ENCODE data around the gene CXCL6.

The CXCL6 gene

GRCh38 chr4:73855406-73855805, 18.9 kb downstream of the CXCL6 start:
- no peaks in the 10 kb centered on the region for H3K9me2 ChIP-seq (replicated peaks; ENCODE audit: low read depth, low read length)
- H3K36me3 ChIP-seq (ENCODE audit: insufficient read depth, low read length), result no peaks in the 10 kb centered on the region
- no peaks in the 10 kb centered on the region for H3K79me2 ChIP-seq (ENCODE audit: insufficient read depth, low read length)
- H3K9me3 ChIP-seq (ENCODE audit: insufficient read depth, low read depth, low read length), result no peaks in the 10 kb centered on the region
- H4K20me1 ChIP-seq (ENCODE audit: insufficient read depth, low read length, poor library complexity, severe bottlenecking), result no peaks in the 10 kb centered on the region
- H3K9ac ChIP-seq (ENCODE audit: low read depth, low read length, poor library complexity, severe bottlenecking), result no peak overlapping the region
- no peak for TF ChIP-seq EZH2phosphoT487 (IDR thresholded peaks at IDR 0.05; ENCODE audit: borderline replicate concordance)
- no peak for TF ChIP-seq CTCF (conservative IDR thresholded peaks at IDR 0.05; ENCODE audit: low read length)
- H3F3A ChIP-seq (ENCODE audit: low read depth), result no peaks in the 10 kb centered on the region
- H2AFZ ChIP-seq (ENCODE audit: low read length), result no peak overlapping the region
- H3K27me3 ChIP-seq (ENCODE audit: insufficient read depth, low read length, poor library complexity, severe bottlenecking), result no peaks in the 10 kb centered on the region
- H3K4me2 ChIP-seq (ENCODE audit: low read depth, low read length, poor library complexity, severe bottlenecking), result no peak overlapping the region
- no peak overlapping the region for H3K4me3 ChIP-seq (ENCODE audit: low read length, poor library complexity, severe bottlenecking)
- H3K4me1 ChIP-seq (ENCODE audit: insufficient read depth, low read length, poor library complexity, severe bottlenecking), result peaks cover 11% of the 10 kb centered on the region

GRCh38 chr4:73856518-73856917, 20.0 kb downstream of the CXCL6 start:
- no peaks in the 10 kb centered on the region for H3K36me3 ChIP-seq (ENCODE audit: insufficient read depth, low read length)
- H3K27me3 ChIP-seq (ENCODE audit: insufficient read depth, low read length, poor library complexity, severe bottlenecking), result no peaks in the 10 kb centered on the region
- H3K9me2 ChIP-seq (replicated peaks; ENCODE audit: low read depth, low read length), result no peaks in the 10 kb centered on the region
- TF ChIP-seq EZH2phosphoT487 (IDR thresholded peaks at IDR 0.05; ENCODE audit: borderline replicate concordance) (no peak), CTCF (conservative IDR thresholded peaks at IDR 0.05; ENCODE audit: low read length) (no peak)
- H2AFZ ChIP-seq (ENCODE audit: low read length), result no peak overlapping the region
- H3K9me3 ChIP-seq (ENCODE audit: insufficient read depth, low read depth, low read length), result no peaks in the 10 kb centered on the region
- no peaks in the 10 kb centered on the region for H3F3A ChIP-seq (ENCODE audit: low read depth)
- no peaks in the 10 kb centered on the region for H4K20me1 ChIP-seq (ENCODE audit: insufficient read depth, low read length, poor library complexity, severe bottlenecking)
- H3K4me1 ChIP-seq (ENCODE audit: insufficient read depth, low read length, poor library complexity, severe bottlenecking), result peaks cover 11% of the 10 kb centered on the region
- H3K79me2 ChIP-seq (ENCODE audit: insufficient read depth, low read length), result no peaks in the 10 kb centered on the region
- no peak overlapping the region for H3K4me3 ChIP-seq (ENCODE audit: low read length, poor library complexity, severe bottlenecking)
- H3K9ac ChIP-seq (ENCODE audit: low read depth, low read length, poor library complexity, severe bottlenecking), result no peak overlapping the region
- H3K4me2 ChIP-seq (ENCODE audit: low read depth, low read length, poor library complexity, severe bottlenecking), result no peak overlapping the region

GRCh38 chr4:73859614-73860088, 23.2 kb downstream of the CXCL6 start:
- H3K9ac ChIP-seq (ENCODE audit: low read depth, low read length, poor library complexity, severe bottlenecking), result no peak overlapping the region
- H3K27me3 ChIP-seq (ENCODE audit: insufficient read depth, low read length, poor library complexity, severe bottlenecking), result no peaks in the 10 kb centered on the region
- H3K9me3 ChIP-seq (ENCODE audit: insufficient read depth, low read depth, low read length), result no peaks in the 10 kb centered on the region
- TF ChIP-seq EZH2phosphoT487 (IDR thresholded peaks at IDR 0.05; ENCODE audit: borderline replicate concordance), result no peak
- TF ChIP-seq CTCF (conservative IDR thresholded peaks at IDR 0.05; ENCODE audit: low read length), result no peak
- no peaks in the 10 kb centered on the region for H3K79me2 ChIP-seq (ENCODE audit: insufficient read depth, low read length)
- no peaks in the 10 kb centered on the region for H3K36me3 ChIP-seq (ENCODE audit: insufficient read depth, low read length)
- H3K4me3 ChIP-seq (ENCODE audit: low read length, poor library complexity, severe bottlenecking), result no peak overlapping the region
- H3K9me2 ChIP-seq (replicated peaks; ENCODE audit: low read depth, low read length), result no peaks in the 10 kb centered on the region
- no peaks in the 10 kb centered on the region for H4K20me1 ChIP-seq (ENCODE audit: insufficient read depth, low read length, poor library complexity, severe bottlenecking)
- no peaks in the 10 kb centered on the region for H3F3A ChIP-seq (ENCODE audit: low read depth)
- H2AFZ ChIP-seq (ENCODE audit: low read length), result no peak overlapping the region
- no peak overlapping the region for H3K4me2 ChIP-seq (ENCODE audit: low read depth, low read length, poor library complexity, severe bottlenecking)
- peaks cover 7% of the 10 kb centered on the region for H3K4me1 ChIP-seq (ENCODE audit: insufficient read depth, low read length, poor library complexity, severe bottlenecking)
